ENCODE results near the gene LIN28A.

The LIN28A gene

GRCh38 chr1:26472901-26473845, 62.6 kb downstream of the LIN28A start:
- Histone ChIP-seq H3K4me1 (ENCODE audit: control insufficient read depth, insufficient read depth, low read length) (peaks cover 2% of the 10 kb centered on the region; the same call in 1 of the 2 replicates), H3K36me3 (ENCODE audit: control insufficient read depth in 2 of 2, insufficient read depth in 1 of 2, low read length in 2 of 2) (peaks cover 26 to 60% of the 10 kb centered on the region in 2 experiments), H3K27ac (ENCODE audit: extremely low read depth, low read depth, low read length) (peak overlapping the region; percentile 100; the same call in 1 of the 2 replicates), H3K4me3 (ENCODE audit: low read depth, low read length) (peak overlapping the region; percentile 88), H3K9me3 (ENCODE audit: control insufficient read depth, insufficient read depth, low read depth, low read length) (no peaks in the 10 kb centered on the region)
- ChIA-PET CTCF (no interaction called here), POLR2A (interaction anchor here (0.9 to 2.4 kb wide), 6 partner anchors 8 to 56 kb away, joined by 3 to 11 read pairs (median 6); partner anchors contain the start of gene DHDDS)
- TF ChIP-seq KLF9 (tag by site-specific recombination; IDR thresholded peaks at IDR 0.05; ENCODE audit: low read depth), result peak; percentile 97
- TF ChIP-seq ZNF133 (tag by site-specific recombination; IDR thresholded peaks at IDR 0.05), result no peak
- peak; percentile 91 for TF ChIP-seq SP3 (tag by site-specific recombination; IDR thresholded peaks at IDR 0.05)
- no peak for TF ChIP-seq ZSCAN16 (tag by site-specific recombination; IDR thresholded peaks at IDR 0.05)
- 0 out of 2 replicates have a peak, but pooled peaks have one; percentile 7 for TF ChIP-seq ZNF10 (tag by site-specific recombination; IDR thresholded peaks at IDR 0.05)
- TF ChIP-seq ZEB2 (tag by site-specific recombination; IDR thresholded peaks at IDR 0.05), result peak; percentile 66
- TF ChIP-seq ZNF398 (tag by site-specific recombination; IDR thresholded peaks at IDR 0.05), result peak; percentile 94
- no peak for TF ChIP-seq AEBP2 (tag by site-specific recombination; IDR thresholded peaks at IDR 0.05; ENCODE audit: borderline replicate concordance)
- 0 out of 2 replicates have a peak, but pooled peaks have one; percentile 43 for TF ChIP-seq SP7 (tag by site-specific recombination; IDR thresholded peaks at IDR 0.05)
- TF ChIP-seq ZNF596 (tag by site-specific recombination; IDR thresholded peaks at IDR 0.05), result 0 out of 2 replicates have a peak, but pooled peaks have one; percentile 1
- TF ChIP-seq KLF10 (tag by site-specific recombination; IDR thresholded peaks at IDR 0.05), result peak; percentile 69
- TF ChIP-seq KLF1 (tag by site-specific recombination; IDR thresholded peaks at IDR 0.05), result peak; percentile 69
- no peak for TF ChIP-seq ZNF544 (tag by site-specific recombination; IDR thresholded peaks at IDR 0.05)
- TF ChIP-seq TSHZ1 (tag by site-specific recombination; IDR thresholded peaks at IDR 0.05; ENCODE audit: borderline replicate concordance), result 0 out of 2 replicates have a peak, but pooled peaks have one; percentile 4
- TF ChIP-seq ZNF76 (tag by site-specific recombination; IDR thresholded peaks at IDR 0.05; ENCODE audit: borderline replicate concordance, low read depth), result peak; percentile 75; the same call in 1 of the 2 replicates
- no peak for TF ChIP-seq ZNF16 (tag by site-specific recombination; IDR thresholded peaks at IDR 0.05; ENCODE audit: low read depth)
- TF ChIP-seq SCRT2 (tag by site-specific recombination; IDR thresholded peaks at IDR 0.05), result peak; percentile 99
- peak; percentile 8; the same call in 1 of the 2 replicates for TF ChIP-seq ZBTB8A (tag by site-specific recombination; IDR thresholded peaks at IDR 0.05)
- TF ChIP-seq INSM2 (tag by site-specific recombination; IDR thresholded peaks at IDR 0.05), result peak; percentile 24; the same call in 1 of the 2 replicates
- peak; percentile 90 for TF ChIP-seq SP2 (tag by site-specific recombination; IDR thresholded peaks at IDR 0.05)
- no peak for TF ChIP-seq RBAK (tag by site-specific recombination; IDR thresholded peaks at IDR 0.05)
- no peak for TF ChIP-seq ZNF169 (tag by site-specific recombination; IDR thresholded peaks at IDR 0.05)
- no peak for TF ChIP-seq ZNF621 (tag by site-specific recombination; IDR thresholded peaks at IDR 0.05)
- TF ChIP-seq ZSCAN23 (tag by site-specific recombination; IDR thresholded peaks at IDR 0.05), result 0 out of 2 replicates have a peak, but pooled peaks have one; percentile 14
- TF ChIP-seq ZNF629 (tag by site-specific recombination; IDR thresholded peaks at IDR 0.05), result 0 out of 2 replicates have a peak, but pooled peaks have one; percentile 28
- TF ChIP-seq ZNF140 (tag by site-specific recombination; IDR thresholded peaks at IDR 0.05), result no peak
- no peak for TF ChIP-seq ZBTB21 (tag by site-specific recombination; IDR thresholded peaks at IDR 0.05)
- peak; percentile 93 for TF ChIP-seq EGR2 (tag by site-specific recombination; IDR thresholded peaks at IDR 0.05; ENCODE audit: low read depth)
- TF ChIP-seq ZBTB1 (tag by site-specific recombination; IDR thresholded peaks at IDR 0.05), result 0 out of 2 replicates have a peak, but pooled peaks have one; percentile 42
- peak; percentile 18; the same call in 1 of the 2 replicates for TF ChIP-seq GLIS2 (tag by site-specific recombination; IDR thresholded peaks at IDR 0.05)

All from HEK293 (cell line).